Measurements from ENCODE around the gene TCHHL1.

TCHHL1 gene

DNA sequence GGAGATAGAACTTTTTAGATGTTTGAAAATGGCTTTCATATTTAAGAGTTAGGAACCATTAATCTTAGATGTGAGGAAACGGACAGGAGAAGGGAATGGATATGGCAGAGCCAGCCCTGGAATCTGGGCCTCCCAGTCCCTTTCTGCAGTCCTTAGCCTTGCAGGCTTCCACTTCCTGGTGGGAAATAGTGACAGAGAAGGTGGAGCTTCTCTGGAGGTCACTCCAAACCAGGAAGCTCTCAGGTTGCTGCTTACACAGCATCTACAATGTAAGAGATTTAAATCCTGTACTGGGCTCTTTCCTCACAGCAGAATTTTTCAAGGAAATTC is 54.6 kb downstream of the TCHHL1 start:
- peak overlapping the region; percentile 96 for H3K4me2 ChIP-seq
- H3K79me2 ChIP-seq (ENCODE audit: insufficient read depth, low read depth): peaks cover 49% of the 10 kb centered on the region
- TF ChIP-seq, protein P1, sequence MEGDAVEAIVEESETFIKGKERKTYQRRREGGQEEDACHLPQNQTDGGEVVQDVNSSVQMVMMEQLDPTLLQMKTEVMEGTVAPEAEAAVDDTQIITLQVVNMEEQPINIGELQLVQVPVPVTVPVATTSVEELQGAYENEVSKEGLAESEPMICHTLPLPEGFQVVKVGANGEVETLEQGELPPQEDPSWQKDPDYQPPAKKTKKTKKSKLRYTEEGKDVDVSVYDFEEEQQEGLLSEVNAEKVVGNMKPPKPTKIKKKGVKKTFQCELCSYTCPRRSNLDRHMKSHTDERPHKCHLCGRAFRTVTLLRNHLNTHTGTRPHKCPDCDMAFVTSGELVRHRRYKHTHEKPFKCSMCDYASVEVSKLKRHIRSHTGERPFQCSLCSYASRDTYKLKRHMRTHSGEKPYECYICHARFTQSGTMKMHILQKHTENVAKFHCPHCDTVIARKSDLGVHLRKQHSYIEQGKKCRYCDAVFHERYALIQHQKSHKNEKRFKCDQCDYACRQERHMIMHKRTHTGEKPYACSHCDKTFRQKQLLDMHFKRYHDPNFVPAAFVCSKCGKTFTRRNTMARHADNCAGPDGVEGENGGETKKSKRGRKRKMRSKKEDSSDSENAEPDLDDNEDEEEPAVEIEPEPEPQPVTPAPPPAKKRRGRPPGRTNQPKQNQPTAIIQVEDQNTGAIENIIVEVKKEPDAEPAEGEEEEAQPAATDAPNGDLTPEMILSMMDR (conservative IDR thresholded peaks at IDR 0.05; ENCODE audit: low read depth, low read length): no peak
- H3K4me1 ChIP-seq (ENCODE audit: low read depth, poor library complexity, severe bottlenecking): peaks cover 74% of the 10 kb centered on the region
- peaks cover 25% of the 10 kb centered on the region for H3K36me3 ChIP-seq (ENCODE audit: insufficient read depth)
- H3K9ac ChIP-seq: peak overlapping the region; percentile 68; the same call in 1 of the 2 replicates
- H3K4me3 ChIP-seq (IDR thresholded peaks at IDR 0.05; ENCODE audit: insufficient read depth, low read depth, low read length): peak overlapping the region; percentile 97
- H2AFZ ChIP-seq (ENCODE audit: low read depth): no peak overlapping the region; the same call in 1 of the 2 replicates
- H4K20me1 ChIP-seq (ENCODE audit: insufficient read depth): peaks cover 14% of the 10 kb centered on the region
- peak overlapping the region; percentile 71 for H3K27ac ChIP-seq
- no peaks in the 10 kb centered on the region for H3K27me3 ChIP-seq (ENCODE audit: insufficient read depth, low read depth)
